ENCODE measurements around the gene IL18R1.

IL18R1 gene

GRCh38 chr2:102391565-102391964, 36.0 kb downstream of the IL18R1 start:
- Histone ChIP-seq H3K27ac (ENCODE audit: low read length) (no peak overlapping the region), H3K9me3 (ENCODE audit: control insufficient read depth in 2 of 2, low read length in 2 of 2) (no peaks in the 10 kb centered on the region), H3K4me1 (ENCODE audit: control insufficient read depth, insufficient read depth, low read length) (no peaks in the 10 kb centered on the region), H3K36me3 (ENCODE audit: control insufficient read depth in 2 of 2, insufficient read depth in 2 of 2, low read length in 2 of 2) (no peaks in the 10 kb centered on the region), H3K27me3 (ENCODE audit: control insufficient read depth in 1 of 2, insufficient read depth in 2 of 2, low read length in 2 of 2) (no peaks in the 10 kb centered on the region), H3K9ac (ENCODE audit: low read length in 2 of 2) (no peak overlapping the region), H3K4me3 (ENCODE audit: low read length in 2 of 2) (no peak overlapping the region)

GRCh38 chr2:102392096-102392495, 36.5 kb downstream of the IL18R1 start:
- no peaks in the 10 kb centered on the region for H3K9me3 ChIP-seq (ENCODE audit: control insufficient read depth in 2 of 2, low read length in 2 of 2)
- H3K4me1 ChIP-seq (ENCODE audit: control insufficient read depth, insufficient read depth, low read length) = no peaks in the 10 kb centered on the region
- H3K4me3 ChIP-seq (ENCODE audit: low read length in 2 of 2) = no peak overlapping the region
- no peak overlapping the region for H3K9ac ChIP-seq (ENCODE audit: low read length in 2 of 2)
- no peaks in the 10 kb centered on the region for H3K36me3 ChIP-seq (ENCODE audit: control insufficient read depth in 2 of 2, insufficient read depth in 2 of 2, low read length in 2 of 2)
- H3K27me3 ChIP-seq (ENCODE audit: control insufficient read depth in 1 of 2, insufficient read depth in 2 of 2, low read length in 2 of 2) = no peaks in the 10 kb centered on the region
- no peak overlapping the region for H3K27ac ChIP-seq (ENCODE audit: low read length)

GRCh38 chr2:102392942-102393341, 37.3 kb downstream of the IL18R1 start:
- H3K27ac ChIP-seq (ENCODE audit: low read length) = no peak overlapping the region
- H3K9me3 ChIP-seq (ENCODE audit: control insufficient read depth in 2 of 2, low read length in 2 of 2) = no peaks in the 10 kb centered on the region
- no peaks in the 10 kb centered on the region for H3K4me1 ChIP-seq (ENCODE audit: control insufficient read depth, insufficient read depth, low read length)
- no peak overlapping the region for H3K4me3 ChIP-seq (ENCODE audit: low read length in 2 of 2)
- H3K27me3 ChIP-seq (ENCODE audit: control insufficient read depth in 1 of 2, insufficient read depth in 2 of 2, low read length in 2 of 2) = no peaks in the 10 kb centered on the region
- no peaks in the 10 kb centered on the region for H3K36me3 ChIP-seq (ENCODE audit: control insufficient read depth in 2 of 2, insufficient read depth in 2 of 2, low read length in 2 of 2)
- no peak overlapping the region for H3K9ac ChIP-seq (ENCODE audit: low read length in 2 of 2)

DNA sequence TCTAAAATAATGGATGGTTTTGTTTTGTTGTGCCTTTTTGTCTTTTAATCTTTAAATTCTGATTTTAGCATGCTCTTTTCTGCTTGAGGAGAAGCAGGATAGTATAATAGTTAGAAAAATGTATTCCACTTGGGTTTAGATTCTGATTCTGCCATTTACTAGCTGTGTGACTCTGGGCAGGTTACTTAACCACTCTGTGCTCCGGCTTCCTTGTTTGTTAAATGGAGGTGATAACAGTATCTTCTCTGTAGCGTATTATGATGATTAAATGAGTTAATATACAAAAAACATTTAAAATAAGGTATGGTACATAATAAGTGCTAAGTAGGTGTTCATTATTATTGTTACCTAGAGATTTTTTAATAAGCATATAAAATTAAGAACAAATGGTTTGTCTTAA, 40.4 kb downstream of the IL18R1 start:
- Histone ChIP-seq H3K27ac (ENCODE audit: low read length) (no peak overlapping the region), H3K27me3 (ENCODE audit: control insufficient read depth in 1 of 2, insufficient read depth in 2 of 2, low read length in 2 of 2) (no peaks in the 10 kb centered on the region), H3K4me1 (ENCODE audit: control insufficient read depth, insufficient read depth, low read length) (no peaks in the 10 kb centered on the region), H3K4me3 (ENCODE audit: low read length in 2 of 2) (no peak overlapping the region), H3K9me3 (ENCODE audit: control insufficient read depth in 2 of 2, low read length in 2 of 2) (no peaks in the 10 kb centered on the region), H3K9ac (ENCODE audit: low read length in 2 of 2) (no peak overlapping the region), H3K36me3 (ENCODE audit: control insufficient read depth in 2 of 2, insufficient read depth in 2 of 2, low read length in 2 of 2) (no peaks in the 10 kb centered on the region)

DNA sequence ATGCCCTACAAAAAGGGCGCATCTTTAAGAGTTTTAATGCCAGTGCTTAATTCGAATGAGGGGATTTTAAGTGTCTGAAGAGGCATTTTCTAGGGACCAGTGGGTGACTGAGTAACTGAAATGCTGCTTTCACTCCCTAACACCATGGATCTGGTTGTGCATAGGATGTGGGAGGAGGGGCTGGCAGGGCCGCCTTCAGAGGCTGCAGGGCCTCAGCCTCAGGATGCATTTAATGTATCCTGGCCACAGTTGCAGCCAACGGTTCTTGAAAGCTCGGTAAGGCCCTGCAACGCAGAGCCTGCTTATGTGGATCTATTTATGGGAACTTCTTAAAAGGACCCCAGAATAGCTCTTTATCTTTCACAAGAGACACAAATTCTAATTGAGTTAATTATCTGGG, 41.6 kb downstream of the IL18R1 start:
- no peak overlapping the region for H3K9ac ChIP-seq (ENCODE audit: low read length in 2 of 2)

GRCh38 chr2:102399499-102400141, 44.0 kb downstream of the IL18R1 start:
- Histone ChIP-seq H3K27me3 (ENCODE audit: control insufficient read depth in 1 of 2, insufficient read depth in 2 of 2, low read length in 2 of 2) (no peaks in the 10 kb centered on the region), H3K4me1 (ENCODE audit: control insufficient read depth, insufficient read depth, low read length) (no peaks in the 10 kb centered on the region), H3K4me3 (ENCODE audit: low read length in 2 of 2) (no peak overlapping the region), H3K27ac (ENCODE audit: low read length) (no peak overlapping the region), H3K9ac (ENCODE audit: low read length in 2 of 2) (no peak overlapping the region), H3K9me3 (ENCODE audit: control insufficient read depth in 2 of 2, low read length in 2 of 2) (no peaks in the 10 kb centered on the region), H3K36me3 (ENCODE audit: control insufficient read depth in 2 of 2, insufficient read depth in 2 of 2, low read length in 2 of 2) (no peaks in the 10 kb centered on the region)

More for the DNA sequence above, 41.6 kb downstream of the IL18R1 start:
- Histone ChIP-seq H3K27ac (ENCODE audit: low read length) (no peak overlapping the region), H3K36me3 (ENCODE audit: control insufficient read depth in 2 of 2, insufficient read depth in 2 of 2, low read length in 2 of 2) (no peaks in the 10 kb centered on the region), H3K4me1 (ENCODE audit: control insufficient read depth, insufficient read depth, low read length) (no peaks in the 10 kb centered on the region), H3K4me3 (ENCODE audit: low read length in 2 of 2) (no peak overlapping the region), H3K9me3 (ENCODE audit: control insufficient read depth in 2 of 2, low read length in 2 of 2) (no peaks in the 10 kb centered on the region), H3K27me3 (ENCODE audit: control insufficient read depth in 1 of 2, insufficient read depth in 2 of 2, low read length in 2 of 2) (no peaks in the 10 kb centered on the region)

GRCh38 chr2:102401456-102401855, 45.9 kb downstream of the IL18R1 start:
- no peaks in the 10 kb centered on the region for H3K36me3 ChIP-seq (ENCODE audit: control insufficient read depth in 2 of 2, insufficient read depth in 2 of 2, low read length in 2 of 2)

GRCh38 chr2:102401865-102402264, 46.3 kb downstream of the IL18R1 start:
- Histone ChIP-seq H3K27ac (ENCODE audit: low read length) (no peak overlapping the region), H3K4me3 (ENCODE audit: low read length in 2 of 2) (no peak overlapping the region), H3K9ac (ENCODE audit: low read length in 2 of 2) (no peak overlapping the region), H3K9me3 (ENCODE audit: control insufficient read depth in 2 of 2, low read length in 2 of 2) (no peaks in the 10 kb centered on the region), H3K4me1 (ENCODE audit: control insufficient read depth, insufficient read depth, low read length) (no peaks in the 10 kb centered on the region), H3K27me3 (ENCODE audit: control insufficient read depth in 1 of 2, insufficient read depth in 2 of 2, low read length in 2 of 2) (no peaks in the 10 kb centered on the region), H3K36me3 (ENCODE audit: control insufficient read depth in 2 of 2, insufficient read depth in 2 of 2, low read length in 2 of 2) (no peaks in the 10 kb centered on the region)

More at GRCh38 chr2:102401456-102401855, 45.9 kb downstream of the IL18R1 start:
- Histone ChIP-seq H3K27ac (ENCODE audit: low read length) (no peak overlapping the region), H3K9me3 (ENCODE audit: control insufficient read depth in 2 of 2, low read length in 2 of 2) (no peaks in the 10 kb centered on the region), H3K27me3 (ENCODE audit: control insufficient read depth in 1 of 2, insufficient read depth in 2 of 2, low read length in 2 of 2) (no peaks in the 10 kb centered on the region), H3K4me1 (ENCODE audit: control insufficient read depth, insufficient read depth, low read length) (no peaks in the 10 kb centered on the region), H3K9ac (ENCODE audit: low read length in 2 of 2) (no peak overlapping the region), H3K4me3 (ENCODE audit: low read length in 2 of 2) (no peak overlapping the region)

DNA sequence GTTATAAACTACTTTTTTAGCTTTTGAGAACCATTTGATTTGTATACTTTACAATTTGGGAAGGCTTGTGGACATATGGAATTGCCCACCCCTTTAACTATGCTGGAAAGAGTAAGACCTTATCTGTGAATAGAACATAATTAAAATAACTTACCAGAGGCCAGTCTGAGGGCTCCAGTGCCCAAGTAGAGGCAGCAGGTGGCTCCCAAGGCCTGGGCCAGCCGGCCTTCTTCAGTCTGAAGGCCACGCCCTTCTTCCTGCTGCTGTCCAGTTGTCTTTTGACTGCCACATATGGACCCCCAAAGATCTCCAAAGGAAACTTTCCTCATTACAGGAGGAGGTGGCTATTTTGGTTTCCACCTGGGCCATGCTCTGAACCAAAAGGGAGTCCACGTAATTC, 55.4 kb downstream of the IL18R1 start:
- no peaks in the 10 kb centered on the region for H3K9me3 ChIP-seq (ENCODE audit: control insufficient read depth in 2 of 2, low read length in 2 of 2)
- no peaks in the 10 kb centered on the region for H3K4me1 ChIP-seq (ENCODE audit: control insufficient read depth, insufficient read depth, low read length)
- H3K27ac ChIP-seq (ENCODE audit: low read length) = no peak overlapping the region
- no peak overlapping the region for H3K4me3 ChIP-seq (ENCODE audit: low read length in 2 of 2)
- H3K9ac ChIP-seq (ENCODE audit: low read length in 2 of 2) = no peak overlapping the region
- H3K36me3 ChIP-seq (ENCODE audit: control insufficient read depth in 2 of 2, insufficient read depth in 2 of 2, low read length in 2 of 2) = no peaks in the 10 kb centered on the region
- peaks cover 0 to 2% of the 10 kb centered on the region in 2 donors for H3K27me3 ChIP-seq (ENCODE audit: control insufficient read depth in 1 of 2, insufficient read depth in 2 of 2, low read length in 2 of 2)

DNA sequence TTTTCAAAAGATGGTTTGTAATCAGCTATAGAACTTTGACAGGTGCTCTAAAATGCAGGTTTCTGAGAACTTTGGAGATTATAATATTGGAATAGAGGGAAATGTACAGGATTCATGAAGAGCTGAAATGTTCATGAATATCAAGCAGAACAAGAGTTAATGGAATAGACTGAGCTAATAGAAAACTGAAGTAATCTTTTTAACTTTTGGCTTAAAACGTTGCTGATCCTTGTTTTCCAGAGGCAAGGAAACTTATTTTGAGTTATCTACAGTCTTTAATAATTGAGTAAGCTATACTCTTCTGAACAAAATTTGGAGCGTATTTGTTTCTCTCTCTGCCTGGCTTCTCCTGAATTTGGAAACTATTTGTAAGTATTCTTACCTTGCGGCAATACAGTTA, 56.6 kb downstream of the IL18R1 start:
- no peak overlapping the region for H3K27ac ChIP-seq (ENCODE audit: low read length)
- no peaks in the 10 kb centered on the region for H3K9me3 ChIP-seq (ENCODE audit: control insufficient read depth in 2 of 2, low read length in 2 of 2)
- H3K36me3 ChIP-seq (ENCODE audit: control insufficient read depth in 2 of 2, insufficient read depth in 2 of 2, low read length in 2 of 2) = no peaks in the 10 kb centered on the region
- H3K4me1 ChIP-seq (ENCODE audit: control insufficient read depth, insufficient read depth, low read length) = no peaks in the 10 kb centered on the region
- H3K9ac ChIP-seq (ENCODE audit: low read length in 2 of 2) = no peak overlapping the region
- peaks cover 0 to 2% of the 10 kb centered on the region in 2 donors for H3K27me3 ChIP-seq (ENCODE audit: control insufficient read depth in 1 of 2, insufficient read depth in 2 of 2, low read length in 2 of 2)
- H3K4me3 ChIP-seq (ENCODE audit: low read length in 2 of 2) = no peak overlapping the region

DNA sequence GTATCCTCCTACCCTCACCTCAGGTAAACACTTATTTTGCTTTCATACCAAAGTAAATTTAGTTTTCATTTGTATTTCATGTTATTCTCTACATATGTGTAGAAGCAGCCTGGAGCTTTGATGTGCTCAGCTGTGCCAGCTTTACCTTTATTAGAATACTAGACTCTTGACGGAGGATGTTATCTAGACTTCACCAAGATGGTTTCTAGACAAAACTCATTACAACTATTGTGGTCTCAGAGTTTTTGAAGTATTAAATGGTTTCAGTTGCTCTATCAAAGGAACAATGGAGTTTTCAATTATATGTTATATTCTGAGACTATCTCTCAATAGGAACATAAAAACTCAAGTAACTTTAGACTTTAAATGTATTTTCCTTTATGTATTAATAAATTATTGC, 62.4 kb downstream of the IL18R1 start:
- no peaks in the 10 kb centered on the region for H3K9me3 ChIP-seq (ENCODE audit: control insufficient read depth in 2 of 2, low read length in 2 of 2)
- H3K4me1 ChIP-seq (ENCODE audit: control insufficient read depth, insufficient read depth, low read length) = no peaks in the 10 kb centered on the region
- no peak overlapping the region for H3K27ac ChIP-seq (ENCODE audit: low read length)
- no peak overlapping the region for H3K9ac ChIP-seq (ENCODE audit: low read length in 2 of 2)
- no peaks in the 10 kb centered on the region for H3K36me3 ChIP-seq (ENCODE audit: control insufficient read depth in 2 of 2, insufficient read depth in 2 of 2, low read length in 2 of 2)
- H3K27me3 ChIP-seq (ENCODE audit: control insufficient read depth in 1 of 2, insufficient read depth in 2 of 2, low read length in 2 of 2) = no peaks in the 10 kb centered on the region
- no peak overlapping the region for H3K4me3 ChIP-seq (ENCODE audit: low read length in 2 of 2)
